SU-DHL-6 (cell line): Measurements from ENCODE around the gene PACSIN3.
"Not testable (repeated sequence)": the region's sequence is repeated elsewhere in the genome, so short reads cannot be mapped to it uniquely, and the experiment has no call there.

Source experiments
- H2AFZ ChIP-seq: fragments of 200-600 bp; sonication (generic); 2 replicates; pipeline ENCODE4 v1.6.1; 2014; ENCODE audit warnings: low read depth, mild to moderate bottlenecking, moderate library complexity, mixed read lengths, antibody characterized with exemption, low read length; ENCODE audit not compliant: severe bottlenecking
- H3F3A ChIP-seq: fragments of 200-600 bp; shearing (Covaris generic); 2 replicates; pipeline ENCODE4 v1.6.0; 2016; ENCODE audit warnings: antibody characterized with exemption, mild to moderate bottlenecking; ENCODE audit not compliant: insufficient read depth
- H3K27ac ChIP-seq: fragments of 200-600 bp; sonication (generic); 2 replicates; pipeline ENCODE4 v1.5.1; 2016; ENCODE audit warnings: low read depth, mild to moderate bottlenecking, low read length, moderate library complexity, mixed read lengths
- H3K27me3 ChIP-seq: fragments of 200-600 bp; sonication (generic), shearing (Covaris generic); 2 replicates; pipeline ENCODE4 v1.6.0; 2014; ENCODE audit warnings: mild to moderate bottlenecking, low read length
- H3K36me3 ChIP-seq: fragments of 200-600 bp; sonication (generic); 2 replicates; pipeline ENCODE4 v1.6.1; 2014; ENCODE audit warnings: mild to moderate bottlenecking, low read length, mixed read lengths
- H3K4me2 ChIP-seq: fragments of 300-600, 200-600 bp; shearing (Covaris generic), sonication (generic); 2 replicates; pipeline ENCODE4 v1.6.0; 2014; ENCODE audit warnings: low read length, low read depth, mild to moderate bottlenecking; ENCODE audit not compliant: poor library complexity, severe bottlenecking
- H3K4me3 ChIP-seq: fragments of 200-600 bp; sonication (generic); 2 replicates; pipeline ENCODE4 v1.5.1; 2014; ENCODE audit warnings: antibody characterized with exemption, low read length, mild to moderate bottlenecking, mixed read lengths; ENCODE audit not compliant: insufficient read depth, poor library complexity, severe bottlenecking
- H3K79me2 ChIP-seq: fragments of 200-600 bp; sonication (generic); 2 replicates; pipeline ENCODE4 v1.6.1; 2014; ENCODE audit warnings: mild to moderate bottlenecking, low read length, moderate library complexity; ENCODE audit not compliant: insufficient read depth
- H3K9ac ChIP-seq: fragments of 200-600 bp; sonication (generic); 2 replicates; pipeline ENCODE4 v1.7.0; 2014; ENCODE audit warnings: mild to moderate bottlenecking, low read length
- H3K9me2 ChIP-seq: fragments of 200-600 bp; sonication (generic); replicated peaks from 2 replicates; pipeline ENCODE4 v1.6.1; 2014; ENCODE audit warnings: low read length; ENCODE audit not compliant: insufficient read depth
- H3K9me3 ChIP-seq: fragments of 200-600 bp; sonication (generic); 2 replicates; pipeline ENCODE4 v1.6.1; 2014; ENCODE audit warnings: low read length, mixed read lengths; ENCODE audit not compliant: insufficient read depth
- H4K20me1 ChIP-seq: fragments of 200-600 bp; sonication (generic); 2 replicates; pipeline ENCODE4 v1.6.1; 2014; ENCODE audit warnings: low read depth, mild to moderate bottlenecking, antibody characterized with exemption, low read length, moderate library complexity, mixed read lengths
- CTCF ChIP-seq: fragments of 200-600 bp; sonication (generic); IDR thresholded peaks from one replicate; pipeline ENCODE4 v1.5.1; 2017; ENCODE audit warnings: antibody characterized with exemption, mild to moderate bottlenecking, low read length, moderate library complexity; ENCODE audit not compliant: insufficient read depth, poor library complexity, severe bottlenecking
- EZH2phosphoT487 ChIP-seq: fragments of 200-600 bp; sonication (generic), shearing (Covaris generic); conservative IDR thresholded peaks from 2 replicates; pipeline ENCODE4 v1.6.1; 2018; ENCODE audit warnings: mild to moderate bottlenecking, antibody characterized with exemption, low read length, moderate library complexity, mixed read lengths

The PACSIN3 gene

DNA sequence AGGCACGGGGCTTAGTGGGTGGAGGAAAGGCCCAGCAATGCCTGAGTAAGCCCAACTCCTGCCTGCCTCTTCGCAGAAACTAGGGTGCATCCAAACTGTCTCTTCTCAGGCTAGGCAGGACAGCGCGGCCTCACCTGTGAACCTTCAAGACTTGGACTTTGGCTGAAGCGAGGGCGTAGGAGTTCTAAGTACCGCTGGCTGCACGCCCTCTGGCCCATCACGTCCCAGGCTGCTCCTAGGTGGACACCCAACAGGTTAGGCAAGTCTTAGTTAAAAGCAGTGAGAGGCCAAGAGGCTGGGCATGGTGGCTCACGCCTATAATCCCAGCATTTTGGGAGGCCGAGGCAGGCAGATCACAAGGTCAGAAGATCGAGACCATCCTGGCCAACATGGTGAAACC is 26.7 kb upstream of the PACSIN3 start:
- Histone ChIP-seq H3K36me3 (no peaks in the 10 kb centered on the region), H3K27me3 (no peaks in the 10 kb centered on the region), H3K4me2 (no peak overlapping the region), H2AFZ (no peak overlapping the region), H3K4me3 (no peak overlapping the region), H3K9me2 (no peaks in the 10 kb centered on the region), H3K9me3 (no peaks in the 10 kb centered on the region), H3K9ac (no peak overlapping the region), H3K27ac (no peak overlapping the region), H3F3A (peaks cover 17% of the 10 kb centered on the region), H3K79me2 (peaks cover 17% of the 10 kb centered on the region; the same call in 1 of the 2 replicates), H4K20me1 (no peaks in the 10 kb centered on the region)
- TF ChIP-seq CTCF (no peak), EZH2phosphoT487 (no peak)

- H3K9me2 ChIP-seq, result no peaks in the 10 kb centered on the region
- TF ChIP-seq EZH2phosphoT487 (no peak), CTCF (no peak)
- H2AFZ ChIP-seq, result no peak overlapping the region
- no peaks in the 10 kb centered on the region for H3K27me3 ChIP-seq
- H3K79me2 ChIP-seq, result no peaks in the 10 kb centered on the region
- no peaks in the 10 kb centered on the region for H3K36me3 ChIP-seq
- no peaks in the 10 kb centered on the region for H4K20me1 ChIP-seq
- H3K9me3 ChIP-seq, result no peaks in the 10 kb centered on the region
- H3K9ac ChIP-seq, result no peak overlapping the region
- H3K4me2 ChIP-seq, result no peak overlapping the region
- no peaks in the 10 kb centered on the region for H3F3A ChIP-seq
- no peak overlapping the region for H3K4me3 ChIP-seq
- no peak overlapping the region for H3K27ac ChIP-seq
Observed at GRCh38 chr11:47208628-47209027, 22.4 kb upstream of the PACSIN3 start.

- H3K27ac ChIP-seq, H3K79me2 ChIP-seq, H3F3A ChIP-seq, H3K9me3 ChIP-seq, H3K36me3 ChIP-seq, H3K4me3 ChIP-seq, H3K27me3 ChIP-seq, H3K9ac ChIP-seq, H3K4me2 ChIP-seq, H3K9me2 ChIP-seq, H2AFZ ChIP-seq, H4K20me1 ChIP-seq: not testable (repeated sequence)
Observed at GRCh38 chr11:47208008-47208552, 21.8 kb upstream of the PACSIN3 start.

DNA sequence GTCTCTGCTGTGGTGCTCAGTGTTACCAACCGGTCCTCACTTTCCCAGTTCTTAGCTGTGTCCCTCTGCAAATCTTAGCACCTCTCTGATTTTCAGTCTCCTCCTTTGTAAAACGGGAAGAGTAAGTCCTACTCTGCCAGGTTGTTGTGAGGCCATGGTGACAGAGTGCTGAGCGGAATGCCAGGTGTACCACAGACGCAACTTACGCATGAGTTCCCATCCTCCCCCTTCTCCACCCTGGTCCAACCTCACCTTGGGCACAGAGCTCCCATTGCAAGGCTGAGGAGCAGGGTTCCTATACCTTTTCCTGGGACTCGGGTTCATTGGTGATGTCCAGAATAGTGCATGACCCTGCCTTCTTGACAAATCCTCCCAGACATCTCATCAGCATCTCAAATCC is 21.2 kb upstream of the PACSIN3 start:
- H2AFZ ChIP-seq, result no peak overlapping the region

DNA sequence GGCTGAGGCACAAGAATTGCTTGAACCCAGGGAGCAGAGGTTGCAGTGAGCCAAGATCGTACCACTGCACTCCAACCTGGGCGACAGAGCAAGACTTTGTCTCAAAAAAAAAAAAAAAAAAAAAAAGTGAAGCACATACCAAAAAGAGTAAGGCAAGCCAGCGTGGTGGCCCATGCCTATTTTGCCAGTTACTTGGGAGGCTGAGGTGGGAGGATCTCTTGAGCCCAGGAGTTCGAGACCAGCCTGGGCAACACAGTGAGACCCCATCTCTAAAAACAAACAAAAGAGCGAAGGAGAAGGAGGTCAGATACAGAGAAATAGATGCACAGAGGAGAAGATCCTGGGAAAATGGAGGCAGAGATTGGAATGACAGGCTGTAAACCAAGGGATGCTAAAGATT is 20.3 kb upstream of the PACSIN3 start:
- not testable (repeated sequence) for H3K79me2 ChIP-seq, H3K9ac ChIP-seq, H3K27ac ChIP-seq, H3K27me3 ChIP-seq, H3F3A ChIP-seq, H3K4me2 ChIP-seq, H3K4me3 ChIP-seq, H2AFZ ChIP-seq, H3K9me2 ChIP-seq, H3K9me3 ChIP-seq, H4K20me1 ChIP-seq, H3K36me3 ChIP-seq

More for the DNA sequence above, 21.2 kb upstream of the PACSIN3 start:
- H3K27ac ChIP-seq, result no peak overlapping the region
- H3F3A ChIP-seq, result no peaks in the 10 kb centered on the region
- no peaks in the 10 kb centered on the region for H4K20me1 ChIP-seq
- H3K9ac ChIP-seq, result no peak overlapping the region
- no peak overlapping the region for H3K4me2 ChIP-seq
- no peaks in the 10 kb centered on the region for H3K36me3 ChIP-seq
- H3K4me3 ChIP-seq, result no peak overlapping the region
- no peaks in the 10 kb centered on the region for H3K27me3 ChIP-seq
- TF ChIP-seq EZH2phosphoT487, result no peak
- no peak for TF ChIP-seq CTCF
- no peaks in the 10 kb centered on the region for H3K9me3 ChIP-seq
- H3K79me2 ChIP-seq, result no peaks in the 10 kb centered on the region
- H3K9me2 ChIP-seq, result no peaks in the 10 kb centered on the region
